Omental fat pad (tissue), 4 donors: ENCODE results near the gene COA1. TPM values are rescaled to one million over a fixed set of nuclear protein-coding genes. Genes with fewer than 3 reads are reported as not detected.
"Not testable (repeated sequence)": the region's sequence is repeated elsewhere in the genome, so short reads cannot be mapped to it uniquely, and the experiment has no call there.

Experiments
- ATAC-seq: fragments of 150-250 bp; one replicate; pipeline ENCODE4 v1.9.1; 2016; ENCODE audit warnings: mild to moderate bottlenecking, moderate library complexity; ENCODE audit not compliant: low FRiP score
- DNase-seq: peaks from one replicate; pipeline ENCODE4 v3.0.0-alpha.2; 2019; ENCODE audit warnings: low spot score
- CTCF ChIP-seq, 3 donors: fragments of 450-650 bp; IDR thresholded peaks; one replicate each; pipeline ENCODE4 v1.5.1; 2016 to 2017; ENCODE audit warnings: antibody characterized with exemption in 3 of 3, mild to moderate bottlenecking in 3 of 3, moderate library complexity in 2 of 3
- total RNA-seq, 4 donors: library from RNA; depleted of rRNA; stranded (reverse); fragments of >200 nt; gene quantifications; one replicate each; pipeline ENCODE4 v1.1.0, GENCODE V29; 2016

Gene COA1
- total RNA-seq, 4 donors from 2014 or later: 34.5 to 57.4 (median 44.3) TPM

DNA sequence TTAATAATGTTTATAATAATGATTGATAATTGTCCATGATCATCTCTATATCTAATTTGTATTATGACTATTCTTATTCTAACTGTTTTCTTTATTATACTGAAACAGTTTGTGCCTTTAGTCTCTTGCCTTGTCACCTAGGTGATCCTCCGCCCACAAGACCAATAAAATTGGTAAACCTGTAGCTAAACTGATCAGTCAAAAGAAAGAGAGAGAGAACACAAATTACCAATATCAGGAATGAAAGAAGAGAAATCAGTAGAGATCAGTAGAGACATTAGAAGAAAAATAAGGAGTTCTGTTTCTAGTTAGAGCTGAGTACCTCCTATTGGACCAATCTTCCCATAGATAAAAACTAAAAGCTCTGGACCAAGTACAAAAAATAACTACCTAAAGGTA, 6.1 kb upstream of the COA1 start:
- TF ChIP-seq CTCF (IDR thresholded peaks at IDR 0.05): no peak
- no peak for ATAC-seq
- no peak for DNase-seq

DNA sequence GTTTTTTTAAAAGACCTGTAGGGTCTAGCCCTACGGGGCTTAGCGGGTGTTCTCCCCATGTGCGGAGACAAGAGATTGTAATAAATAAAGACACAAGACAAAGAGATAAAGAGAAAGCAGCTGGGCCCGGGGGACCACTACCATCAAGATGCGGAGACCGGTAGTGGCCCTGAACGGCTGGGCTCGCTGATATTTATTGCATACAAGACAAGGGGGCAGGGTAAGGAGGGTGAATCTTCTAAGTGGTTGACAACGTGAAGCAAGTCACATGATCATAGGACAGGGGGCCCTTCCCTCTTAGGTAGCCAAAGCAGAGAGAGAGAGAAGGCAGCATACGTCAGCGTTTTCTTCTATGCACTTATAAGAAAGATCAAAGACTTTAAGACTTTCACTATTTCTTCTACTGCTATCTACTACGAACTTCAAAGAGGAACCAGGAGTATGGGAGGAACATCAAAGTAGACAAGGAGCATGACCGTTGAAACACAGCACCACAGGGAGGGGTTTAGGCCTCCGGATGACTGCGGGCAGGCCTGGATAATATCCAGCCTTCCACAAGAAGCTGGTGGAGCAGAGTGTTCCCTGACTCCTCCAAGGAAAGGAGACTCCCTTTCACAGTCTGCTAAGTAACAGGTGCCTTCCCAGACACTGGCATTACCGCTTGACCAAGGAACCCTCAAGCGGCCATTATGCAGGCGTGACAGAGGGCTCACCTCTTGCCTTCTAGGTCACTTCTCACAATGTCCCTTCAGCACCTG, 5.4 kb upstream of the COA1 start:
- DNase-seq, ATAC-seq: not testable (repeated sequence)

- not testable (repeated sequence) for DNase-seq, ATAC-seq
Measured at GRCh38 chr7:43731494-43731893, 2.2 kb upstream of the COA1 start.

GRCh38 chr7:43729924-43730248, 563 bp upstream of the COA1 start:
- no peak for ATAC-seq
- DNase-seq: no peak
- TF ChIP-seq CTCF (IDR thresholded peaks at IDR 0.05): no peak

GRCh38 chr7:43727494-43727893, 1.8 kb downstream of the COA1 start:
- DNase-seq (no peak), ATAC-seq (no peak)
- TF ChIP-seq CTCF (IDR thresholded peaks at IDR 0.05): no peak

DNA sequence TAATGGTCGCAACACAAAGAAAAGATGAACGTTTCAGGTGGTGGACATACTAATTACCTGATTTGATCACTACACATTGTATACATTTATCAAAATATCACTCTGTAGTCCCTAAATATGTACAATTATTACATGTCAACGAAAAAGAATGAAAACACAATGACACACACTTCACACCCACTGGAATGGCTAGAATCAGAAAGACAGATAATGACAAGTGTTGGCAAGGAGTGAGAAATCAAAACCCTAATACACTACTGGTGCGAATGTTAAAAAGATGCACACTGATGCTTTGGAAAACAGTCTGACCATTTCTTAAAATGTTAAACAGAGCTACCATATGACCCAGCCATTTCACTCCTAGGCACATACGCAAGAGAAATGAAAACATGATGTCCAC, 2.3 kb downstream of the COA1 start:
- no peak for DNase-seq
- ATAC-seq: no peak
- no peak for TF ChIP-seq CTCF (IDR thresholded peaks at IDR 0.05)

DNA sequence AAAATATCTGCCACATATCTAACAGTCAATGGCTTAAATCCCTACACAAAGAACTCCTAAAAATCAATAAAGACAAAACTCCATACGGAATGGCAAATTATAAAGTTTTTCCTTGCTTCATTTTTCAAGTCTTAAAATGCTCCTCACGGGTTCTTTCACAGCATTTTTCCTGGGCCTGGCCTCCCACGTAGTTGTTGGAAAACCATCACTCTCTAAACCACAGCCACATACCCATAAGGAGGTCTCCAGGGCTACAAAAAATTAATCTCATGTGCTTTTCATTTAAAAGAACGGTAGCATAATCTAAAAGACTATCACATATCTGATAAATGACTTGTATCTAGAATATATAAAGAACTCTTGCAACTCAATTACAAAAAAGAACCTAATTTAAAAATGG, 2.9 kb downstream of the COA1 start:
- DNase-seq (no peak), ATAC-seq (no peak)
- TF ChIP-seq CTCF (IDR thresholded peaks at IDR 0.05): no peak

DNA sequence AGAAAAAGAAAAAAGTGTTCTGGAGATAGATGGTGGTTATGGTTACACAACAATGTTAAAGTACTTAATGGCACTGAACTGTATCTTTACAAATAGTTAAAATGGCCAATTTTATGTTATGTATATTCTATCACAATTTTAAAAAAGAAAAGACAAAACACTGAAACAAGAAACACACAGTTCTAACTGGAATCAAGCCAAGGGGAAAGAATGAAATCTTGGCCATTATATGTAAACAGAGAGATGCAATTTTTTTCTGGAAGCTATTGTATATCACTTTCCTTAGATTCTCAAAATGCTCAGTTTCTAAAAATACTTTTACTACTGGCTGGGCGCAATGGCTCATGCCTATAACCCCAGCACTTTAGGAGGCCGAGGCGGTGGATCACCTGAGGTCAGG, 4.1 kb downstream of the COA1 start:
- TF ChIP-seq CTCF (IDR thresholded peaks at IDR 0.05): no peak
- ATAC-seq: no peak
- DNase-seq: no peak
